Ectodermal cell (in vitro differentiated cells): ENCODE data around the gene H2BK1.

ENCODE experiments used
- H3K27ac ChIP-seq: 2 replicates; pipeline ENCODE4 v1.7.0; 2013; ENCODE audit warnings: mild to moderate bottlenecking, low read depth, low read length; ENCODE audit not compliant: insufficient read depth, poor library complexity, severe bottlenecking
- H3K27me3 ChIP-seq: 2 replicates; pipeline ENCODE4 v1.7.0; 2013; ENCODE audit warnings: mild to moderate bottlenecking, low read length; ENCODE audit not compliant: insufficient read depth, control insufficient read depth, poor library complexity, severe bottlenecking
- H3K36me3 ChIP-seq: one replicate; pipeline ENCODE4 v1.7.0; 2013; ENCODE audit warnings: low read length; ENCODE audit not compliant: control insufficient read depth, insufficient read depth
- H3K4me1 ChIP-seq: one replicate; pipeline ENCODE4 v1.7.0; 2013; ENCODE audit warnings: low read length; ENCODE audit not compliant: control insufficient read depth, insufficient read depth
- H3K4me3 ChIP-seq: 2 replicates; pipeline ENCODE4 v1.7.0; 2013; ENCODE audit warnings: low read depth, low read length, control low read depth; ENCODE audit not compliant: insufficient read depth
- H3K9me3 ChIP-seq: 2 replicates; pipeline ENCODE4 v1.7.0; 2013; ENCODE audit warnings: mild to moderate bottlenecking, low read length, moderate library complexity; ENCODE audit not compliant: control insufficient read depth
- WGBS, 2 experiments: methylation state at CpG; one replicate each; pipeline ENCODE4 v1.1.7; 2013; ENCODE audit warnings: missing lambda C conversion rate in 2 of 2; 5-methylcytosine and 5-hydroxymethylcytosine counted together

The H2BK1 gene

DNA sequence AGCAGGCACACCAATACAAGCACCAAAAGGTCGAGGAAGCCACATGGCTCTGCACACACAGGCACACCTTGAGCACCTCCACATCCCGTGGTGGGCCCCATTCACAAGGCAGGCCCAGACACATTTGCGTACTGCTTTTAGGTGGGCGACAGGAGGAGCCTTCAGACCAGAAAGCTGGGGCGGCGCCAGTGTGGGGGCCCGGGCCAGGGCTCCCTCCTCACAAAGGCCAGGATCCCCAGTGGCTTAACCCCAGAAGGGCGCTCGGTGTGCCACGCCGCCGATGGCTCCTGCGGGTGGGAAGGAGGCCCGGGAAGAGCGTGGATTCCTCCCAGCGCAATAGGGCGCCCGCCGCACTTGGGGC, 41.0 kb upstream of the H2BK1 start:
- Histone ChIP-seq H3K4me3 (peak overlapping the region; percentile 57), H3K27ac (no peak overlapping the region), H3K4me1 (peaks cover 50% of the 10 kb centered on the region), H3K9me3 (no peaks in the 10 kb centered on the region), H3K27me3 (peaks cover 52% of the 10 kb centered on the region), H3K36me3 (no peaks in the 10 kb centered on the region)
- WGBS, 2 experiments, result 7 to 9% methylated on average over 19 of the region's 19 CpGs

- H3K4me1 ChIP-seq, result peaks cover 51% of the 10 kb centered on the region
- WGBS, 2 experiments, result 72 to 73% methylated on average over 7 of the region's 7 CpGs
- H3K27ac ChIP-seq, result no peak overlapping the region
Measured at GRCh38 chr7:151250181-151251132, 40.2 kb upstream of the H2BK1 start.

DNA sequence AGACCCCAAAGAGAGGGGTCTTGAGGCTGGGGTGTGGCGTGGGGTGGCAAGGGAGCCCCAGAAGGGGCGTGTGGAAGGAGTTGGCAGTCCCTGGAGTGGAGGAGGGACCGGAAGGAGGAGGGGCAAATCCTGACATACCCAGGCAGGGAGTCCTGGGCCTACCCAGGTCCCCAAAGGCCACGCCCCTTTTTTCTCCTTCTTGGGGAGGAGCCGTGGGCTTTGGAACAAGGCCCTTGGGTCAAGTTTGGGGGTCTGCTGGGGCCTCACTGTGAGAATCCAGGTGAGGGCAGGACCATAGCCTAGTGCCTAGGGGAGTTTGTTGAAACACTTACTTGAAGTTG, 39.4 kb upstream of the H2BK1 start:
- H3K4me3 ChIP-seq, result no peak overlapping the region
- no peaks in the 10 kb centered on the region for H3K9me3 ChIP-seq
- H3K27me3 ChIP-seq, result peaks cover 68% of the 10 kb centered on the region
- 16 to 29% methylated on average over 5 of the region's 5 CpGs for WGBS, 2 experiments
- no peaks in the 10 kb centered on the region for H3K36me3 ChIP-seq
- no peak overlapping the region for H3K27ac ChIP-seq
- peaks cover 54% of the 10 kb centered on the region for H3K4me1 ChIP-seq

More at GRCh38 chr7:151250181-151251132, 40.2 kb upstream of the H2BK1 start:
- H3K27me3 ChIP-seq, result peaks cover 60% of the 10 kb centered on the region
- H3K4me3 ChIP-seq, result no peak overlapping the region
- no peaks in the 10 kb centered on the region for H3K36me3 ChIP-seq
- H3K9me3 ChIP-seq, result no peaks in the 10 kb centered on the region

DNA sequence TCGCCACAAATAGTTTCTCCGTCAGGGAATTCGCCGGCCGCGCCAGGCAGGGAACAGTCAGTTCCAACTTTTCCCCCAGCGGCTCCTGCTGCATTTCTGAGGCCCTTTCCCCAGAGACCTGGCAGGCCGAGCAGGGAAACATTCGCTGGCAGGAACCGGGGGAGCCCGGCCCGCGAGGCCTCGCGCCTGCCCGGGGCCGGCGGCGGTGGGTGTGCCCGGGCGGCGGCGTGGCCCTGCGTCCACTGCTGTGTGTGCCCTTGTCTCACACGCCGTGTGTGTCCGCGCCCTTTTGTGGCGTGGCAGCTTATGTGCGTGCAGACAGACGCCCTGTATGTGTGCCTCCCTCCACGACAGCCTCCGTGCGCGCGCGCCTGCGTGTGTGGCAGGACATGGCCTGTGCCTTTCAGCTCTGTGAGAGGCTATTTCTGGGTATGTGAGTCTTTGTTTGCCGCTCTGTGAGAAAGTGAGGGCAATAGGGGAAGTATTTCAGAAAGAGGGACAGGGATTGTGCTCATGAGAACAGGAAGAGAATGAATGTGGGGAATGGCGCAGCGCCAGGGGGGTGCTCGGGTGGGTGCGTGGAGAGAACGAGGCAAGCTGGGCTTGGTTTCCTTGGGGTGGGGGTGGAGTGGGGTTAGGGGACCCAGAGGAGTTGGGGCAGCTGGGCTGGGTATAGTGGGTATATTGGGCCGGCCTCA, 38.9 kb upstream of the H2BK1 start:
- H3K9me3 ChIP-seq, result no peaks in the 10 kb centered on the region
- no peak overlapping the region for H3K27ac ChIP-seq
- peaks cover 71% of the 10 kb centered on the region for H3K27me3 ChIP-seq
- peak overlapping the region; percentile 38 for H3K4me3 ChIP-seq
- H3K36me3 ChIP-seq, result no peaks in the 10 kb centered on the region
- 4 to 5% methylated on average over 45 of the region's 45 CpGs for WGBS, 2 experiments
- H3K4me1 ChIP-seq, result peaks cover 56% of the 10 kb centered on the region

DNA sequence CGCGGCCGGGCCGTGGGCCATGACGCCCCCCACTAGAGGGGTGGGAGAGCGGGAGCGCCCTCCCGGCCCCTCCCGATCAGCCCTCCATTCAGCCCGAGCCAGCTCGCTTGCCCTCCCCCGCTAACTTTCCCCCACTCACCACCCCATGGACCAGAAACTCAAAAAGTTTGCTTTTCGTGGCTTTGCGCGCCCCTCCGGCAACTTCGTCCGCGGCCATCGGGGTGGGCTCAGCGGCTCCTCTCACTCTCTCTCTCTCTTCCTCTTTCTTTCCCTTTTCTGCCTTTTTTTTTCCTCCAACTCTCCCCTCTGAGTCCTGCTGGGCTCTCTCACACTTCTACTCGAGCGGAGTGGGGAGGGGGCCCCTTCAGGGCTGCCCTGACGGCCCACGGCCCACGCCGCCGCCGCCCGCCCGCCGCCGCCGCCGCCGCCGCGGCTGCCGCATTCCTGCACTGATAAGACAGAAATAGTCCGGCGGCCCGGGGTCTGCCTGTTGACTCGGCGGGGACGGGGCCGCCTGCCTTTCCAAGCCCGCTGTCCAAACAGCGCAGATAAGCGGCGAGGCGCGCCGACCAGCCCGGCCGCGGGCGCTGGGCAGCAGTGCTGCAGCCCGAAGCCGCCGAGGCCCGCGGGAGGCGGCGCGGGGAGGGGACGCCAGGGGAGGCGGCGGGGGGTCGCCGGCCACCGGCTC, 38.2 kb upstream of the H2BK1 start, which contains the start of gene SMARCD3:
Gene SMARCD3 (minus strand): TSS at position 349 of the 688 bp plus-strand sequence. CDS start 132 bp downstream, at position 217.
- Histone ChIP-seq H3K4me1 (peaks cover 63% of the 10 kb centered on the region), H3K4me3 (peak within 1 kb of the TSS; percentile 38)
- WGBS, 2 experiments, result 0% methylated on average over 71 of the region's 71 CpGs

DNA sequence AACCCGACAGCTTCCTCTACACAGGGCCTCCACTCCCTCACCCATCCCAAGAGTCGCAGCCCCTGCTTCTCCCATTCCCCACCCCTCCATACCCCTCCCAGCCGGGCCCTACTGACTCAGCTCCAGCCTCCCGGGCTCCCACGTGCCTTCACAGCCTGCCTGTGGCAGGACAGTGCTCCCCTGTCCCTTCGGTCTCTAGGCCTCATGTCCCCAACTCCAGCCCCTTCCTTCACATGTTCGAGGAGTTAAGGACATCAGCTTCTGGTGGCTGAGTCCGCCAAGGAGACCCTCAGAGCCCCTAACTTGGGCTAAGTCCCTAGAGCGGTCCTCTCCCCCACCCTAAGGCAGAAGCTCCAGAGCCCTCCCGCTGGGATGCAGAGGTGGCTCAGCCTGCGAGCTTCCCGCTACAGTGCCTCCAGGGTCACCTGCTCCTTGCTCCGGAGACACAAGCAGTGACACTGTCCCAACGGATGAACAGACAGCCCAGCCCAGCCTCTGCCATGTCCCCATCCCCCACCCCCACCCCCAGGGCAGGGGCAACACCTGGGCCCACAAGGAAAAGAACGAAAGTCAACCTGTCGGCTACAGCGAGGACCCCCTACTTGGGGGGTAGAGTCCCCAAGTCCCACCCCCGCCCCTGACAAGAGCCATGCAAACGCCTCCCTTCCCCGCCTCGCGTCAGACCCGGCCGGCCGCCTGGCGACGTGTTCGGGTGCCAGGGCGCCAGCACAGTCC, 37.5 kb upstream of the H2BK1 start:
- H3K36me3 ChIP-seq, result no peaks in the 10 kb centered on the region
- H3K27me3 ChIP-seq, result peaks cover 71% of the 10 kb centered on the region
- 11 to 13% methylated on average over 29 of the region's 29 CpGs for WGBS, 2 experiments
- peak overlapping the region; percentile 38 for H3K4me3 ChIP-seq
- H3K4me1 ChIP-seq, result peaks cover 63% of the 10 kb centered on the region
- no peak overlapping the region for H3K27ac ChIP-seq
- H3K9me3 ChIP-seq, result no peaks in the 10 kb centered on the region

More for the DNA sequence above, 38.2 kb upstream of the H2BK1 start, which contains the start of gene SMARCD3:
- H3K27ac ChIP-seq, result no peak within 1 kb of the TSS
- no peaks in the 10 kb centered on the region for H3K9me3 ChIP-seq
- H3K36me3 ChIP-seq, result no peaks in the 10 kb centered on the region
- peaks cover 71% of the 10 kb centered on the region for H3K27me3 ChIP-seq

DNA sequence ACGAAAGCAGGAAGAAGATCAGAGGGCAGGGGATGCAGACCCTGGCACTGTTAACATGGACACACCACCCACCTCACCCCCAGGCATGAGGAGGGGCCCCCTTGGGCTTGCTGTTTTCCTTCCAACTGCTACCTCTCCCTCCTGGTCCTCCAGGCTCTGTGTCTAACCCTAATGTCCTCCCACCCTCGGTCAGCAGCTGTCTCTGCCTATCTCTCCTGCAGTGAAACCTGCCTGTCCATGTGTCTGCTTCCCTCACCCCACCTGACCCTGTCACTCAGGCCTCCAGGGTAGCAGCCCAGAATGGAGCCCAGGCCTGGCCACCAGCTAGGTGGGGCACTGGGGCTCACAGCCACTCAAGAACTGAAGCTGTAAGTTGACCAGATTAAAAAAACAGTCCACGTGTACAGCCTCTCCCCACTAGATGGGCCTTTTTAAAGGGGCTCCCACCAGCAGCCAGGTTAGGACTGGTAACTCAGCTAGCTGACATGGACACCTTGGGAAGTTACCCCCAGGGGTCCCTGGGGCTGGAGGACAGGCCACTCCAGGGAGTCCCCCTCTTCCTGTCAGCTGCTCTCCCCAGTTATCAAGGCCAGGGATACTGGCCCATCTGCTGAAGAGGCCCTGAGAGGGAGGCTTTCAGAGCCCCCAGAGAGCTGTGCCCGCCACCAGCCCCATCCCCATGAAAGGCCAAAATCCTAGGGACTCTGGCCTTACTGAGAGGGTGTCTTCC, 36.7 kb upstream of the H2BK1 start:
- peaks cover 71% of the 10 kb centered on the region for H3K27me3 ChIP-seq

GRCh38 chr7:151246102-151246850, 36.0 kb upstream of the H2BK1 start:
- Histone ChIP-seq H3K4me3 (no peak overlapping the region), H3K27ac (no peak overlapping the region), H3K36me3 (no peaks in the 10 kb centered on the region), H3K27me3 (peaks cover 68% of the 10 kb centered on the region), H3K9me3 (no peaks in the 10 kb centered on the region), H3K4me1 (peaks cover 59% of the 10 kb centered on the region)
- 31 to 34% methylated on average over 13 of the region's 13 CpGs for WGBS, 2 experiments

More for the DNA sequence above, 36.7 kb upstream of the H2BK1 start:
- no peaks in the 10 kb centered on the region for H3K9me3 ChIP-seq
- 53 to 57% methylated on average over 4 of the region's 4 CpGs for WGBS, 2 experiments
- no peak overlapping the region for H3K4me3 ChIP-seq
- H3K36me3 ChIP-seq, result no peaks in the 10 kb centered on the region
- no peak overlapping the region for H3K27ac ChIP-seq
- H3K4me1 ChIP-seq, result peaks cover 61% of the 10 kb centered on the region
